B cell (primary cell): ENCODE measurements around the gene TCP11L2. TPM values are rescaled to one million over a fixed set of nuclear protein-coding genes. Genes with fewer than 3 reads are reported as not detected.

Source experiments
- ATAC-seq: fragments of 200-7000 bp; cut with Tn5 transposase; one replicate; pipeline ENCODE4 v1.10.0; 2021; ENCODE audit warnings: low read depth, mild to moderate bottlenecking, moderate number of reproducible peaks, moderate library complexity
- CTCF ChIA-PET: fragments of 350-600 bp; sonication (Branson Sonifier 250); formaldehyde crosslinking; loops from one replicate; lab custom pipeline; 2021; ENCODE audit warnings: antibody characterized with exemption, inconsistent platforms; lab: Charles Lee
- POLR2A ChIA-PET: fragments of 350-600 bp; sonication (Branson Sonifier 250); formaldehyde crosslinking; loops from one replicate; lab custom pipeline; 2021; ENCODE audit warnings: antibody characterized with exemption; lab: Charles Lee
- DNase-seq: peaks from one replicate; pipeline ENCODE4 v3.0.0; 2013
- H2AFZ ChIP-seq: 2 replicates; pipeline ENCODE4 v1.6.1; 2012; ENCODE audit warnings: mild to moderate bottlenecking, low read depth, low read length; ENCODE audit not compliant: insufficient read depth, poor library complexity, severe bottlenecking
- H3K27ac ChIP-seq, 2 donors: 1 replicate in 1 of 2; 2 replicates in 1 of 2; pipeline ENCODE4 v1.5.1; 2012 to 2013; ENCODE audit warnings: low read length in 2 of 2, mild to moderate bottlenecking in 2 of 2, moderate library complexity in 1 of 2
- H3K27me3 ChIP-seq, 4 experiments: fragments of 200-600 bp in 1 of 4; sonication (generic) in 1 of 4; replicated peaks in 1 of 4; 1 replicate in 2 of 4; 2 replicates in 2 of 4; pipeline versions ENCODE4 v1.6.1 to v1.7.0; 2013 to 2016; ENCODE audit warnings: low read length in 3 of 4, mild to moderate bottlenecking in 2 of 4, mixed read lengths in 1 of 4, moderate library complexity in 1 of 4; ENCODE audit not compliant: insufficient read depth in 4 of 4, control insufficient read depth in 3 of 4; ENCODE audit errors: control extremely low read depth in 1 of 4
- H3K36me3 ChIP-seq, 2 experiments: replicated peaks in 1 of 2; 1 replicate in 1 of 2; 2 replicates in 1 of 2; pipeline versions ENCODE4 v1.6.1 to v1.7.1; 2013; ENCODE audit warnings: low read length in 1 of 2; ENCODE audit not compliant: insufficient read depth in 2 of 2, control insufficient read depth in 1 of 2; ENCODE audit errors: control extremely low read depth in 1 of 2, extremely low read depth in 1 of 2
- H3K4me1 ChIP-seq, 2 donors: fragments of 200-600 bp in 1 of 2; sonication (generic) in 1 of 2; 1 replicate in 1 of 2; 2 replicates in 1 of 2; pipeline versions ENCODE4 v1.5.1 to v1.6.1; 2013 to 2017; ENCODE audit warnings: low read length in 2 of 2; ENCODE audit not compliant: control insufficient read depth in 2 of 2, insufficient read depth in 2 of 2
- H3K4me2 ChIP-seq: replicated peaks from 2 replicates; pipeline ENCODE3; 2012; ENCODE audit warnings: mild to moderate bottlenecking, low read depth, low read length; ENCODE audit not compliant: poor library complexity, severe bottlenecking
- H3K4me3 ChIP-seq, 5 experiments: fragments of 200-600 bp in 1 of 5; sonication (generic) in 1 of 5; 1 replicate in 3 of 5; 2 replicates in 2 of 5; pipeline versions ENCODE4 v1.5.1 to v1.7.0; 2011 to 2016; ENCODE audit warnings: low read length in 4 of 5, mild to moderate bottlenecking in 4 of 5, low read depth in 2 of 5, control low read depth in 1 of 5, moderate library complexity in 1 of 5; ENCODE audit not compliant: insufficient read depth in 1 of 5; ENCODE audit errors: control extremely low read depth in 1 of 5, extremely low read depth in 1 of 5
- H3K79me2 ChIP-seq: fragments of 200-600 bp; sonication (generic); one replicate; pipeline ENCODE4 v1.6.0; 2016; ENCODE audit warnings: low read length; ENCODE audit not compliant: control insufficient read depth, insufficient read depth
- H3K9ac ChIP-seq: fragments of 200-600 bp; sonication (generic); 2 replicates; pipeline ENCODE4 v1.6.1; 2017; ENCODE audit warnings: mild to moderate bottlenecking, low read length, moderate library complexity
- H3K9me3 ChIP-seq, 3 donors: one replicate each; pipeline versions ENCODE4 v1.6.1 to v1.7.1; 2013; ENCODE audit warnings: low read length in 2 of 3; ENCODE audit not compliant: control insufficient read depth in 2 of 3, insufficient read depth in 1 of 3; ENCODE audit errors: control extremely low read depth in 1 of 3
- H4K20me1 ChIP-seq: 2 replicates; pipeline ENCODE4 v1.6.0; 2012; ENCODE audit warnings: mild to moderate bottlenecking, low read length; ENCODE audit not compliant: insufficient read depth, control insufficient read depth, poor library complexity, severe bottlenecking
- H3K27ac Mint-ChIP-seq: one replicate; pipeline ENCODE4 v1.8.0; 2021; ENCODE audit warnings: mixed read lengths
- H3K27me3 Mint-ChIP-seq: one replicate; pipeline ENCODE4 v1.8.0; 2021; ENCODE audit warnings: mixed read lengths
- H3K4me1 Mint-ChIP-seq: one replicate; pipeline ENCODE4 v1.8.0; 2021; ENCODE audit warnings: mixed read lengths
- H3K4me3 Mint-ChIP-seq: one replicate; pipeline ENCODE4 v1.8.0; 2021; ENCODE audit warnings: mixed read lengths
- H3K9me3 Mint-ChIP-seq: one replicate; pipeline ENCODE4 v1.8.0; 2022; ENCODE audit warnings: mixed read lengths; ENCODE audit not compliant: insufficient read depth
- CTCF ChIP-seq: fragments of 200-600 bp; IDR thresholded peaks from one replicate; pipeline ENCODE4 v1.8.0; 2022; ENCODE audit warnings: antibody characterized with exemption, mild to moderate bottlenecking
- EZH2 ChIP-seq: IDR thresholded peaks from 2 replicates; pipeline ENCODE4 v1.6.1; 2012; ENCODE audit warnings: borderline replicate concordance, low read depth, mild to moderate bottlenecking, moderate library complexity, low read length; ENCODE audit not compliant: insufficient read depth, poor library complexity, severe bottlenecking
- WGBS: methylation state at CpG from one replicate; pipeline ENCODE4 v1.1.5; 2013; ENCODE audit warnings: missing lambda C conversion rate; ENCODE audit not compliant: insufficient coverage; 5-methylcytosine and 5-hydroxymethylcytosine counted together
- intact Hi-C: fragments of 100-400 bp; cut with micrococcal nuclease; formaldehyde crosslinking; loops from one replicate; pipeline ENCODE4 v1.10.0; 2022
- polyA plus RNA-seq: library from polyadenylated mRNA; depleted of rRNA; stranded (reverse); fragments of >200 nt; gene quantifications from 2 replicates; pipeline ENCODE4 v1.2.3, GENCODE V29; 2012
- total RNA-seq, 2 donors: library from RNA; stranded (reverse); fragments of 120-200 nt in 1 of 2; gene quantifications; 1 replicate in 1 of 2; 2 replicates in 1 of 2; pipeline versions ENCODE4 v1.2.3 to v1.2.4, GENCODE V29; 2013 to 2022

The TCP11L2 gene
- total and polyA plus RNA-seq, 2 donors (not counting 1 experiment from before 2014, with no cell fraction given): 30.4 to 306 TPM

GRCh38 chr12:106255493-106255892 is 47.0 kb upstream of the TCP11L2 start:
- peaks cover 0 to 3% (median 0%) of the 10 kb centered on the region in 3 donors for H3K9me3 ChIP-seq
- peaks cover 22% of the 10 kb centered on the region for H3K4me1 Mint-ChIP-seq
- peaks cover 0 to 10% (median 0%) of the 10 kb centered on the region in 4 experiments for H3K27me3 ChIP-seq
- ATAC-seq: no peak
- no peaks in the 10 kb centered on the region for H3K36me3 ChIP-seq
- H3K27me3 Mint-ChIP-seq: no peaks in the 10 kb centered on the region
- no peaks in the 10 kb centered on the region for H3K9me3 Mint-ChIP-seq
- CTCF ChIA-PET: interaction anchor here (0.6 to 9.0 kb wide), 5 partner anchors 23 to 41 kb away, joined by 3 to 58 read pairs (median 3); no protein-coding TSS in a partner anchor
- H3K4me3 ChIP-seq: no peak overlapping the region
- no peaks in the 10 kb centered on the region for H3K79me2 ChIP-seq
- H3K27ac ChIP-seq: no peak overlapping the region
- intact Hi-C loops: no loop called here
- no peak for TF ChIP-seq EZH2
- no peak for TF ChIP-seq CTCF
- no peak overlapping the region for H3K4me3 Mint-ChIP-seq
- no peak overlapping the region for H3K4me2 ChIP-seq
- peaks cover 4 to 14% of the 10 kb centered on the region in 2 donors for H3K4me1 ChIP-seq
- no peaks in the 10 kb centered on the region for H4K20me1 ChIP-seq
- POLR2A ChIA-PET: no interaction called here
- H3K9ac ChIP-seq: no peak overlapping the region
- 90% methylated on average over 2 of the region's 3 CpGs for WGBS
- no peak overlapping the region for H2AFZ ChIP-seq
- DNase-seq: no peak
- H3K27ac Mint-ChIP-seq: no peak overlapping the region

- DNase-seq (no peak), ATAC-seq (no peak)
- peaks cover 0 to 3% (median 0%) of the 10 kb centered on the region in 3 donors for H3K9me3 ChIP-seq
- H3K4me1 ChIP-seq: peaks cover 4 to 9% of the 10 kb centered on the region in 2 donors
- H3K36me3 ChIP-seq: no peaks in the 10 kb centered on the region
- H3K4me3 Mint-ChIP-seq: no peak overlapping the region
- H3K79me2 ChIP-seq: no peaks in the 10 kb centered on the region
- no peak overlapping the region for H2AFZ ChIP-seq
- ChIA-PET POLR2A (no interaction called here), CTCF (interaction anchor here (1.2 to 9.0 kb wide), 4 partner anchors 22 to 40 kb away, joined by 3 to 58 read pairs (median 3); no protein-coding TSS in a partner anchor)
- H3K9me3 Mint-ChIP-seq: no peaks in the 10 kb centered on the region
- no peaks in the 10 kb centered on the region for H4K20me1 ChIP-seq
- 90% methylated on average over 1 of the region's 5 CpGs for WGBS
- H3K9ac ChIP-seq: no peak overlapping the region
- intact Hi-C loops: no loop called here
- H3K27ac Mint-ChIP-seq: no peak overlapping the region
- H3K27me3 Mint-ChIP-seq: no peaks in the 10 kb centered on the region
- H3K27me3 ChIP-seq: peaks cover 0 to 10% (median 0%) of the 10 kb centered on the region in 4 experiments
- no peak overlapping the region for H3K27ac ChIP-seq
- TF ChIP-seq CTCF: no peak
- TF ChIP-seq EZH2: no peak
- no peak overlapping the region for H3K4me3 ChIP-seq
- peaks cover 18% of the 10 kb centered on the region for H3K4me1 Mint-ChIP-seq
- H3K4me2 ChIP-seq: no peak overlapping the region
Measured at GRCh38 chr12:106255952-106256351, 46.6 kb upstream of the TCP11L2 start.
